GM21390 (cell line): ENCODE data around the gene PHAX.
A peak's percentile ranks its signal among the peaks of the same experiment; 100 is the strongest.
"Not testable (repeated sequence)": the region's sequence is repeated elsewhere in the genome, so short reads cannot be mapped to it uniquely, and the experiment has no call there.

ENCODE experiments used
- ATAC-seq: cut with Tn5 transposase; IDR thresholded peaks from one replicate; pipeline ENCODE4 v1.9.1; 2021; ENCODE audit not compliant: unreplicated experiment

PHAX gene

GRCh38 chr5:126651013-126651577, 50.3 kb downstream of the PHAX start:
- ATAC-seq = no peak

- no peak for ATAC-seq
Observed at GRCh38 chr5:126656401-126657007, 55.8 kb downstream of the PHAX start.

GRCh38 chr5:126658561-126658960, 57.8 kb downstream of the PHAX start:
- no peak for ATAC-seq

- ATAC-seq = peak; percentile 74
Observed at GRCh38 chr5:126659805-126660482, 59.2 kb downstream of the PHAX start.

GRCh38 chr5:126664586-126664985, 63.8 kb downstream of the PHAX start:
- ATAC-seq = no peak

GRCh38 chr5:126670109-126670508, 69.4 kb downstream of the PHAX start:
- not testable (repeated sequence) for ATAC-seq

GRCh38 chr5:126671681-126672080, 70.9 kb downstream of the PHAX start:
- ATAC-seq = not testable (repeated sequence)

- ATAC-seq = no peak
Observed at GRCh38 chr5:126673477-126673876, 72.7 kb downstream of the PHAX start.

GRCh38 chr5:126674145-126674544, 73.4 kb downstream of the PHAX start:
- no peak for ATAC-seq

GRCh38 chr5:126675338-126675737, 74.6 kb downstream of the PHAX start:
- no peak for ATAC-seq

- peak; percentile 76 for ATAC-seq
Observed at GRCh38 chr5:126676195-126676624, 75.5 kb downstream of the PHAX start.
